Myocyte (in vitro differentiated cells): ENCODE data around the gene NPRL2. TPM values are rescaled to one million over a fixed set of nuclear protein-coding genes. Genes with fewer than 3 reads are reported as not detected.

ENCODE experiments used
- DNase-seq: peaks from one replicate; pipeline ENCODE4 v3.0.0-alpha.2; 2012; ENCODE audit warnings: low read depth
- total RNA-seq: library from RNA; depleted of rRNA; stranded (reverse); fragments of >200 nt; gene quantifications from 2 replicates; pipeline ENCODE4 v1.2.3, GENCODE V29; 2014

Gene NPRL2
- total RNA-seq, 1 donor from 2014 or later, result 24.6 TPM

GRCh38 chr3:50351323-50351697 is 735 bp upstream of the NPRL2 start:
- DNase-seq, result no peak

- DNase-seq, result no peak
These were observed 405 bp downstream of the NPRL2 start for GRCh38 chr3:50350213-50350526.

DNA sequence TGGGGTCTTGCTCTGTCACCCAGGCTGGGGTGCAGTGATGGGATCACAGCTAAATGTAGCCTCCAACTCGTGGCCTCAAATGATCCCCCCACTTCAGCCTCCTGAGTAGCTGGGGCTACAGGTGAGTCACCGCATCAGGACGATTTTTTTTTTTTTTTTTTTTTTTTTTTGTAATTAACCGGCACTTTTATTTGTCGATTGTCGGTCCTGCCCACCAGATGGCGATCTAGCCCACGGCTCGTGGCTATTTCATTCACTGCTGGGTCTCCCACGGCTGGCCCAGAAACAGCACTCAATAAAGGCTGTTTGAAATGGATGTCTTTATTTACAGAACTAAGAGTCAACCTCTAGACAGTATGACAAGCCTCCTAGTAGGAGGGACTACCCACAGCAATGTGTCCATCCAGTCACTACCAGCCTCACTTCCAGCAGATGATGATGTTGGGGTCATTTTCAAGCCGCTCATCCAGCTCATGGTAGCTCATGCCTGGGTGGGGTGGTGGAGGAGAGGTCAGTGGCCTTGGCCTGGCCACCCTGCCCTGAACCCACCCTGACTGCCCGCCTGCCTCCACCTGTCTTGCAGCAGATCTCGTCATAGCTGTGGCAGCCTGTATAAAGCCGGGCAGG is 3.3 kb downstream of the NPRL2 start:
- peak; percentile 68 for DNase-seq

DNA sequence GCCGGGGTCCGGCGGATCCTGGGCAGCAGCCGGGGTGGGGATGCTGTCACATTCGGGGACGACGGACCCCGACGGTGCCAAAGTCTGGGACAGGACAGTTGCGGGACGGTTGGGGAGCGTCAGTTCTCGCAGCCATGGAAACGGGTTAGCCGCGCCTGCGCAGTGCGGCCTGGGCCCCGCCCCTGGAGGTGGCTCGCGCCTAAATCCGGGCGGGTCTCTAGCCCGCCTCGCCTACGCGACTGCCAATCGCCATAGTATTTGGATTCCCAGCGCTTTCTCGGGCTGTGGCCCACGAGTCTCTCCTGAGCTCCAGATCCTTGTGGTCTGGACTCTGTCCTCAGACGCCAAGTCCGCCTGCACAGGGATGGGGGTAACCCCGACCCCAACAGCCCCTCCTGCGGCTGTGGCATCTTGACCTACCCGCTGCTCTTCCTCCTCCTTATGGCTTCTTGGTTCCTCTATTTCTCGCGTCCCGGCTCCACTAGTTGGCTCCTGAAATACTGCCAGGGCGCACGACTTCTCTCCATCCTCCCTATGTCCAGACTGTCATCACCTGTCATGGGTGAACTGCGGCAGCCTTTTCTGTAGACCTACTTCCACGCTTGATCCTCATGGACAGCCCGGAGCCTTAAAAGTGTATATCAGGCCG is 4.9 kb downstream of the NPRL2 start, which contains the start of gene ZMYND10:
TSS of gene ZMYND10 (minus strand) at position 147 of the 649 bp plus-strand sequence. CDS start 153 bp downstream, outside the sequence.
- no peak for DNase-seq

DNA sequence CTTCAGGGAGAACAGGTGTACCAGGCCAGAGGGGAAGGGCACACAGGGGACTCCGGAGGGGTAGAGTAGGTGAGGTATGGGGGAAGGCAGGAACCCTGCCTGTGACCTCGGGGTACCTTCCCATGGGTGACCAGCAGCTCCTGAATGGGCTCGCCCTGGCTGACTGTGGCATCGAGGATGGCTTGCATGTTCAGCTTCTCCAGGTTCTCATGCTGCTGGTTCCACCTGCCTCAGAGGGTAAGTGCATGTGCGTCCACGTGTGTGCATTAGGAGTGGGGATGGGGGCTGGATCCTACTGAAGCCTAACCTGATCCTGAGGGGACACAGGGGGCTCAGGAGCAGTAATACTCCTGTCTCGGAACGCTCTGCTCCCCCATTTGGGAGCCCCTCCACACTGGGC is 5.6 kb downstream of the NPRL2 start:
- DNase-seq, result no peak

DNA sequence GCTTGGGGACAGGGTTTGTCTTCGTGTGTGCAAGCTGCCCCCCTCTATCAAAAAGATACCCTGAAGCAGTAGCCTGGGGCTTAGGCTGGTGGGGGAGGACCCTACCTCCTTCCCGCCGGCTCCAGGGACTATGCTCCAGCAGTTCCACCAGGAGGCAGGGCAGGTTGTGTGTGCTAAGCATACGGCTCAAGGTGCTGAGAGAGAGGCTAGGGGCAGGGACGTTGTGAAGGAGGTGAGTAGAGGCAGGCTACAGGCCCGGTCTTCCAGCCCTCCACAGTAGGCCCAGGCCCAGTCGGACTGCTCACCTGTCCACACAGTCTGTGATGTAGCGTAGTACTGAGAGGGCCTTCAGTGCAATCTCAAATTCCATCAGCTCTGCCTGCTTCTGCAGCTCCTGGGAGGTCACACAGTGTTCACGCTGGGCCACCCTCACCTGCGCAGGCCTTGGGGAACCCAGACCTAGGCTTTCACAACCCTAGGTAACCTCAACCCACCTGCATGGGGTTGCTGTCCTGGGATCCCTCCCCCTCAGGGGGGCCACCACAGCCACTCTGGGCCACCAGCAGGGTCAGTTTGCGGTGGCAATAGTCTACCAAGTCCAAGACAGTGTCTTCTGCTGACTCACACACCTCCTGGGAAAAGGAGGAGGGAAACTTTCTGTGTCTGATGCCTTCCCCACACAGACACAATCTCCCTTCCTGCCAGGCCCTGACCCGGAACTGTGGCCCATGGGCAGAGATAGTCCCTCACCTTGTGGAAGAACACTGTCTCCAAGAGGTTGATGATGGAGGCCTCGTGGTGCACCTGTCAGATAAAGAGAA is 7.6 kb downstream of the NPRL2 start:
- DNase-seq, result no peak

DNA sequence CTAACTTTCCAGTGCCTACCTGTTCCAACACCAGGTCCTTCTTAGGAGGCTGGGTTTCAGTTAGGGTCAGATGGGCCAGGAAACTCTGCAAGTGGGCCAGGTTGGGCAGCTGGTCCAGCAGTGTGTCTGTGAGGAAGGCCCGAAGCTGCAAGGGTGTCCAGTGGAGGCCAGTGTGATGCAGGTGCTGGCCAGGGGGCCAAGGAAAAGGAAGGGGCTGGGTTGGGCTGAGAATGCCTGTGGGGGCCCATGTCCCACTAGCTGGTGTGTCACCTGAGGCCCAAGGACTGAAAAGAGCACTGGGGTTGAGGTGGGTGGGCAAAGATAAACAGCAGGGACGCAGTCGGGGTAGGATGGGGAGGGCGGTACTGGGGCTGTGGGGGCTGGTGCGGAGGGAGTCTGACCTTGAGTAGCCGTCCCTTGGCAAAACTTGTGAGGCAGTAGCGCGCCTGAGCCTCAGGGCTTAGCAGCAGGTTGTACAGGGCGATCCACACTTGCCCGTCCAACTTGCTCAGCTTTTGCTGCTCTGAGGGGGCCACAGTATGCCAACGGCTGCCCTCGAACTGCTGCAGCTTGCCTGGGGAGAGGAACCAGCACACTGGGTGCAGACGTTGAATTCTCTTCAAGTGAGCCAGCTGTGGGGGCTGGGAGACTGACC is 8.5 kb downstream of the NPRL2 start:
- no peak for DNase-seq

- no peak for DNase-seq
These were observed 9.0 kb downstream of the NPRL2 start for GRCh38 chr3:50341537-50341936.

- DNase-seq, result no peak
These were observed 9.9 kb downstream of the NPRL2 start, which contains the start of gene RASSF1 for GRCh38 chr3:50340448-50341329. RASSF1 (minus strand) TSS chr3:50340836; CDS start chr3:50340805, 31 bp downstream.

GRCh38 chr3:50340147-50340447 is 10.5 kb downstream of the NPRL2 start:
- DNase-seq, result no peak

DNA sequence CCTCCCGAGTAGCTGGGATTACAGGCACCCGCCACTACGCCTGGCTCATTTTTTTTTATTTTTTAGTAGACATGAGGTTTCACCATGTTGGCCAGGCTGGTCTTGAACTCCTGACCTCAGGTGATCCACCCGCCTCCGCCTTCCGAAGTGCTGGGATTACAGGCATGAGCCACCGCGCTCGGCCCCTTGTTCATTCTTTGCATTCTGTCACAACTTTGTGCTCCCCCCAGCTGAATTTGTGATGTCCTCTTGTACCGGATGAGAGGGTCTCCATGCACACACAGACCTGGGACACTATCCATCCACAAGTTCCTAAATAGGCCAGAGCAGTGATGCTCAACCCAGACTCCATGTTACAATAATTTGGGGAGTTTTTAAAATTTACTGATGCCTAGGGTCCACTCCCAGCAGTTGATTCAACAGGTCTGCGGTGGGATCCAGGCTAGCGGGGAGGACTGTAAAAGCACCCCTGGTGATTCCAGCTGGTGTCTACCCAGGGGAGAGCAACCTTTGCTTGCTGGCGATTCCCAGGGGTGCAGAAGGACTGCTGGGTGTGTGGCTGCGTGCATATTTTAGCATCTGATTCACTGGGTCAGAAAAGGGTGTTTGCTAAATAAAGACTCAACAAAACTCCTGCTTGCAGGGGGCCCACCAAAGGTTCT is 11.0 kb downstream of the NPRL2 start:
- no peak for DNase-seq

GRCh38 chr3:50338965-50339364 is 11.6 kb downstream of the NPRL2 start:
- DNase-seq, result no peak

- DNase-seq, result peak; percentile 99
These were observed 13.3 kb downstream of the NPRL2 start for GRCh38 chr3:50337175-50337861.

- no peak for DNase-seq
These were observed 14.0 kb downstream of the NPRL2 start for GRCh38 chr3:50336452-50337174.

DNA sequence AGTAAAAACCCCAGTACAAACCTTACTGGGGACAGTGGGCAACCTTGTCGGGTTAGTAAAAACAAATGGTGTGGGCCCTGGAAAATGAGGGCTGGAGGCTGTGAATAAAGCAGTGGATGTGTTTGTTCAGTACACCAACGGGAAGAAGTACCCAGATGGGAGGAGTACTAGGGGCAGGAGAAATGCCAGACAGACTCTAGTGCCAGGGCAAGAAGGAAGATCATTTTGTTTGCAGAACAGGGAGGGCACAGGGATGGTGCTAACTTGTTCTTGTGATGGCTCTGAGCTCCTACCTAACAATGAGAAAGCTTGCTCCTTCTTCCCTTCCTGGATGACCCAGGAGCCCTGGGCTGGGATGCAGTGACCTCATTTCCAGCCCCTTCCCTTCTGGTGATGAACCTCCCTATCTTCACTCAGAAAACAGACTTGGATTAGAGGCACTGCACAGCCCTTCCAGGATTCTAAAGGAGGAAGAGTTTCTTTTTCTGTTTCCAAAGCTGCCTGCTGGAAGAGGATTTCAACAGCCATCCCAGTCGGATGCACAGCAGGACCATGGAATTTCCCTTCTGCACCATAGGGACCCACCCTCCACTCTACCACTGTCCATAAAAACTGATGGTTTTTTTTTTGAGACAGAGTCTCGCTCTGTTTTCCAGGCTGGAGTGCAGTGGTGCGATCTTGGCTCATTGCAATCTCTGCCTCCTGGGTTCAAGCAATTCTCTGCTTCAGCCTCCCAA is 16.1 kb downstream of the NPRL2 start:
- DNase-seq, result no peak

DNA sequence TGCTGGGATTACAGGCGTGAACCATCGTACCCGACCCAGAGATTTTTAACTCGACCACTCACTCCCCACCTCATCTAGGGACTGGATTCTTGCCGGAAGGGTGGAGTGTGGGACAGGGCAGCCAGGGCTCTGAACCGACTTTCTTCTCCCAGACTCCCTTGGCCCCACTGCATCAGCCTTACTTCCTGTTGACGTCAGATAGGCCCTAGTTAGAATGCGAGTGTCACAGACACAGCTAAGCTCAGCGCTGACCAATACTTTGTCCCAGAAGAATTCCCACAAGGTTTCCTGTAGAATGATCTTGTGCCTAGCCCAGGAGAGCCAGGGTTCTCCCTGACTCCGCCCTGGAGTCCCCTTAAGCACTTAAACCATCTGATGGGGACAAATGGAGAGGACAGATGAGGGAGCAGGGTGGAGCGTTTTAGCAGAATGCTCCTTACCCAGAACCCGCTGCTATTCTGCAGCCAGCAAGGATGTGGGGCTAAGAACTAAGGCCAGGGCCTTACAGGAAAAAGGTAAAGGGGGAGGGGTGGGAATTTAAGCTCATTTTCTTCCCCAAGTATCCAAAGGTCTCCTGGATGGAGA is 16.7 kb downstream of the NPRL2 start:
- DNase-seq, result no peak

- DNase-seq, result no peak
These were observed 19.1 kb downstream of the NPRL2 start for GRCh38 chr3:50331364-50331907.

GRCh38 chr3:50330330-50330729 is 20.2 kb downstream of the NPRL2 start:
- DNase-seq, result no peak
